ENCODE measurements around the gene SIGLEC1. TPM values are rescaled to one million over a fixed set of nuclear protein-coding genes. Genes with fewer than 3 reads are reported as not detected.
A peak's percentile ranks its signal among the peaks of the same experiment; 100 is the strongest.

The SIGLEC1 gene
- total and polyA plus RNA-seq, 2 donors from 2014 or later: 2.4 to 20.2 TPM

DNA sequence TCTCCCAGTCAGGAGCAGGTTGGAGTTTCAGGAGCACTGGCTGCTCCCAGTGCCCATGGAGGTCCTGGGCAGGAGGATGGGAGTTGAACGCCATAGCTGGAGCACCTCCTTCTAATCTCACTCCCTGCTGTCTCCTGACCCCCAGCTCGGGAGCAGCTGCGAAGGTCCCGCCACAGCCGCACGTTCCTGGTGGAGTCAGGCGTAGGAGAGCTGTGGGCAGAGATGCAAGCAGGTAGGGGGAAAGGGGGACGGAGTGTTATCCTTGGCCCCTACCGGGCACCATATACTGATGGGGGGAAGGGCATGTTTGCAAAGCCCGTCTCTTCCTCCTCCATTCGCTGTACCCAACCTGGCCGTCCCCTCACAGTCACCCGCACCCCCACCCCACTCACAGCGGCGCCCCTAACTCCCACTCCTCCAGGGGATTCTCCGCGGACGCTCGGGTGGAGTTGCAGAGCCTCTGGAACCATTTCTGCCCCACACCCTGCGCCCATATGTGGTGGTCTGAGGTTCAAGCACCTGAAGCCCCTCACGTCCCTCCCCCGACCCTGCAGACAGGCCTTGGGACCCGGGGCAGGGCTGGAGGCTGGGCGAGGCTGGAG, 36.8 kb upstream of the SIGLEC1 start:
- H3K4me3 ChIP-seq (ENCODE audit: low read length in 3 of 3): no peak overlapping the region
- peaks cover 0 to 7% (median 0%) of the 10 kb centered on the region in 3 donors for H3K4me1 ChIP-seq (ENCODE audit: control insufficient read depth in 2 of 3, insufficient read depth in 2 of 3, low read depth in 1 of 3, low read length in 3 of 3)
- intact Hi-C loops (cut with DNase I): no loop called here
- no peaks in the 10 kb centered on the region for H3K36me3 ChIP-seq (ENCODE audit: control insufficient read depth in 2 of 3, insufficient read depth in 3 of 3, low read length in 3 of 3)
- DNase-seq: peak in 2 of 5 donors; percentile 44 to 63
- no peak overlapping the region for H3K27ac ChIP-seq (ENCODE audit: low read depth in 2 of 2, low read length in 2 of 2)
- no peaks in the 10 kb centered on the region for H3K9me3 ChIP-seq (ENCODE audit: control insufficient read depth in 2 of 3, insufficient read depth in 1 of 3, low read length in 3 of 3)
- no peak for FAIRE-seq
- TF ChIP-seq, protein P1, sequence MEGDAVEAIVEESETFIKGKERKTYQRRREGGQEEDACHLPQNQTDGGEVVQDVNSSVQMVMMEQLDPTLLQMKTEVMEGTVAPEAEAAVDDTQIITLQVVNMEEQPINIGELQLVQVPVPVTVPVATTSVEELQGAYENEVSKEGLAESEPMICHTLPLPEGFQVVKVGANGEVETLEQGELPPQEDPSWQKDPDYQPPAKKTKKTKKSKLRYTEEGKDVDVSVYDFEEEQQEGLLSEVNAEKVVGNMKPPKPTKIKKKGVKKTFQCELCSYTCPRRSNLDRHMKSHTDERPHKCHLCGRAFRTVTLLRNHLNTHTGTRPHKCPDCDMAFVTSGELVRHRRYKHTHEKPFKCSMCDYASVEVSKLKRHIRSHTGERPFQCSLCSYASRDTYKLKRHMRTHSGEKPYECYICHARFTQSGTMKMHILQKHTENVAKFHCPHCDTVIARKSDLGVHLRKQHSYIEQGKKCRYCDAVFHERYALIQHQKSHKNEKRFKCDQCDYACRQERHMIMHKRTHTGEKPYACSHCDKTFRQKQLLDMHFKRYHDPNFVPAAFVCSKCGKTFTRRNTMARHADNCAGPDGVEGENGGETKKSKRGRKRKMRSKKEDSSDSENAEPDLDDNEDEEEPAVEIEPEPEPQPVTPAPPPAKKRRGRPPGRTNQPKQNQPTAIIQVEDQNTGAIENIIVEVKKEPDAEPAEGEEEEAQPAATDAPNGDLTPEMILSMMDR (IDR thresholded peaks at IDR 0.05; ENCODE audit: borderline replicate concordance, extremely low read depth, insufficient read depth): no peak
- no peaks in the 10 kb centered on the region for H3K27me3 ChIP-seq (ENCODE audit: control insufficient read depth, insufficient read depth, low read length)
- H3K9ac ChIP-seq (ENCODE audit: low read length in 3 of 3): no peak overlapping the region

DNA sequence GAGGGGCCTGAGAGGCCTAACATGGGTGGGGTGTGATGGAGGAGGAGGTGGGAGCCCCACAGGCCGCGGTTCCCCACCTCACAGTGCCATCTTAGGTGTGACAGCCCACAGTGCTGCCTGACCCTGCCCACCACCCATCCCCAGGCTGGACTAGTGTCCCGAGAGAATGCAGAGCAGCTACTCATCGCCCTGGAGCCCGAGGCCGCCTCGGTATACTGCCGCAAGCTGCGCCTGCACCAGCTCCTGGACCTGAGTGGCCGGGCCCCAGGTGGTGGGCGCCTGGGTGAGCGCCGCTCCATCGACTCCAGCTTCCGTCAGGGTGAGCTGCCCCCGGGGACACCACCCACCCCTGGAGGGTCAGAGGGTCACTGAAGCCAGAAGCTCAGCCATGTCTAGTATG, 35.7 kb upstream of the SIGLEC1 start:
- H3K36me3 ChIP-seq (ENCODE audit: control insufficient read depth in 2 of 3, insufficient read depth in 3 of 3, low read length in 3 of 3): no peaks in the 10 kb centered on the region
- intact Hi-C loops (cut with DNase I): no loop called here

DNA sequence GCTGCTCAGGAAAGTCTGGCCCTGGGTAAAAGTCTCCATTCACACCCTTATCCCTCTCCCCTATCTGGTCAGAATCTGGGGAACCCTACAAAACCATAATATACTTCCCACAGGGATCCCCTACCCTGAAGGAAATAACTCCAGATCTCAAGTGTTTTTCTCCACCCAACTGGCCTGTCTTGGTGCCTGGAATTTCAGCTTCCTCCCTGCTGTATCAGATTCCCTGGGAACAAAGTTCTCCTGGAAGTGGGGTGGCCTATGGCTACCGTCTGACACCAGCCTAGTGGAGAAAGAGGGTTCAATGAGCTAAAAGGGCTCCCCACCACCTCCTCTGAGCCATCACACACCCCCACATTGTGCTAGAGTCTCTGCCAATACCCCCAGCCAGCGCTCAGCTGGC, 35.1 kb upstream of the SIGLEC1 start:
- Histone ChIP-seq H3K9me3 (ENCODE audit: control insufficient read depth in 2 of 3, insufficient read depth in 1 of 3, low read length in 3 of 3) (no peaks in the 10 kb centered on the region), H3K4me1 (ENCODE audit: control insufficient read depth in 2 of 3, insufficient read depth in 2 of 3, low read depth in 1 of 3, low read length in 3 of 3) (peaks cover 0 to 4% (median 0%) of the 10 kb centered on the region in 3 donors), H3K27ac (ENCODE audit: low read depth in 2 of 2, low read length in 2 of 2) (no peak overlapping the region), H3K9ac (ENCODE audit: low read length in 3 of 3) (no peak overlapping the region), H3K27me3 (ENCODE audit: control insufficient read depth, insufficient read depth, low read length) (no peaks in the 10 kb centered on the region), H3K36me3 (ENCODE audit: control insufficient read depth in 2 of 3, insufficient read depth in 3 of 3, low read length in 3 of 3) (no peaks in the 10 kb centered on the region), H3K4me3 (ENCODE audit: low read length in 3 of 3) (no peak overlapping the region)
- no peak for DNase-seq
- intact Hi-C loops (cut with DNase I): no loop called here
- FAIRE-seq: no peak
- TF ChIP-seq, protein P1 (IDR thresholded peaks at IDR 0.05; ENCODE audit: borderline replicate concordance, extremely low read depth, insufficient read depth): no peak

More for the DNA sequence above, 35.7 kb upstream of the SIGLEC1 start:
- H3K9ac ChIP-seq (ENCODE audit: low read length in 3 of 3): no peak overlapping the region
- no peak overlapping the region for H3K27ac ChIP-seq (ENCODE audit: low read depth in 2 of 2, low read length in 2 of 2)
- no peak for FAIRE-seq
- H3K4me1 ChIP-seq (ENCODE audit: control insufficient read depth in 2 of 3, insufficient read depth in 2 of 3, low read depth in 1 of 3, low read length in 3 of 3): peaks cover 0 to 7% (median 0%) of the 10 kb centered on the region in 3 donors
- TF ChIP-seq, protein P1 (IDR thresholded peaks at IDR 0.05; ENCODE audit: borderline replicate concordance, extremely low read depth, insufficient read depth): no peak
- no peaks in the 10 kb centered on the region for H3K27me3 ChIP-seq (ENCODE audit: control insufficient read depth, insufficient read depth, low read length)
- peak in 1 of 5 donors; percentile 59 for DNase-seq
- no peaks in the 10 kb centered on the region for H3K9me3 ChIP-seq (ENCODE audit: control insufficient read depth in 2 of 3, insufficient read depth in 1 of 3, low read length in 3 of 3)
- no peak overlapping the region for H3K4me3 ChIP-seq (ENCODE audit: low read length in 3 of 3)
